C4-2B (cell line): ENCODE measurements around the gene TMEM158.

Experiments
- H3K27ac ChIP-seq: fragments of 450-650 bp; 2 replicates; pipeline ENCODE4 v1.5.1; 2017
- CTCF ChIP-seq: fragments of 450-650 bp; conservative IDR thresholded peaks from 2 replicates; pipeline ENCODE4 v1.5.1; 2017; ENCODE audit warnings: mild to moderate bottlenecking
- ZFX ChIP-seq: fragments of 450-650 bp; IDR thresholded peaks from 2 replicates; pipeline ENCODE4 v1.6.1; 2017

The TMEM158 gene

GRCh38 chr3:45212095-45212468 lies 14.0 kb downstream of the TMEM158 start:
- no peak overlapping the region for H3K27ac ChIP-seq
- TF ChIP-seq CTCF = no peak
- TF ChIP-seq ZFX = no peak

DNA sequence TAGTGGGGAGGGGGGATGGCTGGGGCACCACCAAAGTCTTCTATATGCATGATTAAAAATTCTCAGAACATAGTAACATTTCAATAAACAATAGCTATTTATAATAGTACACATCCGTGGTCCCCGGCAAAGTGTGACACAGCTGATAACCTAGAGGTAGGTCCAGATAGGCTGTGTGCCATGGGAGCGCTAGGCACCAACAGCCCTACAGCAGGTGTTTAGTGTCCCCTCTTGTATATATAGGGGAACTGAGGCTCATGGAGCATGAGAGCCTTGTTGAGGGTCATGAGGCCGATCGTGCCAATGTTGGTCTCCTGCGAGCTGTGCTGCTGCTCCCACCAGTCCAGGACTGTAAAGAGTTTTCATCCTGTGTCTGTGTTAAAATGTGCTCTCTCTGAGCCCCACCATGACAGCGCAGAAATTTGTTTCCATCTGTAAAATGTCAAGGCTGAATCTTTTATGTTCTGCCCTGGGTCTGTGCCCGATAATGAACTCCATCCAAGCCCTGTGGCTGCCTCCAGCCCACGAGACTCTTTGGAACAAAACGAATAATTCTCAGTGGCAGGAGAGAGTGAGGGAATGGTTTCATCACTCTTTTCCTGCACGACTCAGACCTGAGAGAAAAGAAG lies 14.5 kb downstream of the TMEM158 start:
- H3K27ac ChIP-seq = no peak overlapping the region
- TF ChIP-seq ZFX (no peak), CTCF (no peak)

DNA sequence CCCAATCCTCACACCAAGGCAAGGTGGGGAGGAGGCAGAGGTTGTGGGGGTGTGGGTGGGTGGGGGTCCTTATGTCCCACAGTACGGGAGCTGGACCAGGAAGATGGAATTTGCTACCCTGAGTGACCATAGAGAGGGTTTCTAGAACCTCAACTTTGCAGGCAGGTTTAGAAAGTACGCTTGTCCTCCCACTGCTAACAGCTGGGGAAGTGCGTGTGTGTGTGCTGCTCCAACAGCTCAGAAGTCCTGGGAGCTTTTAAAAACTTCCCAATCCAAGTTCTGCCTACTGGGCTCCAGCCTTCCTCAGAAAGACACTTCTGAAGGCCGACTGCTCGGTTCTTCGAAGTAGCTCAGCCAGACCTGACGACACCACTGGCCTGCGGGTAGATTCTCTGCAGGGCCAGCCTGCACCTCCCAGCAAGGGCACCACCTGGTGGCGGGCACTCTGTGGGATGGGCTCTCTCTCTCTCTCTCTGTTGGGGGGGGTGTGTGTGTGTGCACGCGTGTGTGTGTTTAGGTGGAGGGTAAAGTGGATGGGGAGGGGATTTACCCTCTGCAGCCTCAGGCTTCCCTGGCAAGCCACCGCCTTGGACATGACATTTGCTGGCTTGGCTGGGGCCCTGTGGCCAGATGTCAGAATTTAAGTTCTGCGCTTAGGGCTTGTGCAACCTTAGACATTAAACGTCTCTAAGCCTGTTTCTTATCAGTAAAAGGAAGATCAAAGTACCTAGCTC lies 15.6 kb downstream of the TMEM158 start:
- no peak overlapping the region for H3K27ac ChIP-seq
- no peak for TF ChIP-seq ZFX
- peak; percentile 90 for TF ChIP-seq CTCF

- TF ChIP-seq CTCF (no peak), ZFX (no peak)
- no peak overlapping the region for H3K27ac ChIP-seq
These were observed 16.6 kb downstream of the TMEM158 start for GRCh38 chr3:45209526-45209925.

DNA sequence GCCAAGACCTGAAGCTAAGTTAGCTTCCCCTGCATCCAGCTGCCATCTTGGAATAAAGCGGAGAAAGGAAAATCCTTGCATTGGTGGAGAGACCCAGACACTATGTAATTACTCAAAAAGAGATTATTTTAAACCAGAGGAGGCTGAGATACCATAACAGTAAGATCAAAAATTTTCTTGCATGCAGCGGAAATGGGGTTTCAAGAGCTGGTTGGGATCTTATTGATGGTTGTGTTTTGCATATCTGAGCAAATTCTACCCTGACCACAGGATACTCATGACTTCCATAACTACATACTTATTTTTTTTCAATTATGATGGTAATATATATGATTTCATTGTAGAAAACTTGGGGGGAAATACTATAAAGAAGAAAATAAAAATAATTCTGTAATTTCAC lies 17.5 kb downstream of the TMEM158 start:
- TF ChIP-seq CTCF = no peak
- no peak for TF ChIP-seq ZFX
- no peak overlapping the region for H3K27ac ChIP-seq

- no peak overlapping the region for H3K27ac ChIP-seq
- TF ChIP-seq ZFX = no peak
- no peak for TF ChIP-seq CTCF
These were observed 18.6 kb downstream of the TMEM158 start for GRCh38 chr3:45207446-45207845.

DNA sequence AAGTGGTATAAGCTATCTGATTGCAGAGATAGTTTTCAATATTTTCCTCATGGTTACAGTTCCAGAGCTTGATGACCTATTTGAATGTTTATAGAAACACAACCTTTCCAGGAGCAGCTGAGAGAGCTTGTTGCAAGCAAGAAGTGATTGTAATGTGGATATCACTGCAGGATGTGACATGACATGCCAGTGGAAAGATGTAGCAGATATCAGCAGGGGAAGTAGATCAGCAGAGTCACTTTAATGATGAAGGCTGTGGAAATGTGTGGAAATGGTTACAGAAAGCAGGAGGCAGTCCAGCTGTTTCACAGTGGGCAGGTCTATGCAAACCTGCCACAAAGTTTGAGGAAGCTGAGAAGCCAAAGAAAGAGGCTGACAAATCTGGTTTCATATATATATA lies 21.0 kb downstream of the TMEM158 start:
- no peak for TF ChIP-seq CTCF
- TF ChIP-seq ZFX = no peak
- H3K27ac ChIP-seq = no peak overlapping the region
